ENCODE measurements around the gene NDUFS7. TPM values are rescaled to one million over a fixed set of nuclear protein-coding genes. Genes with fewer than 3 reads are reported as not detected.

Gene NDUFS7
- total and polyA plus RNA-seq, 9 donors = 67.7 to 106 (median 89.2) TPM

- Histone ChIP-seq H3K4me3 (ENCODE audit: low read length) (no peak overlapping the region), H3K9me3 (replicated peaks; ENCODE audit: control insufficient read depth, low read depth, low read length) (no peaks in the 10 kb centered on the region), H3K27me3 (ENCODE audit: control insufficient read depth, insufficient read depth, low read length) (no peaks in the 10 kb centered on the region), H3K36me3 (ENCODE audit: control insufficient read depth, insufficient read depth, low read length) (peaks cover 75% of the 10 kb centered on the region), H3K27ac (ENCODE audit: low read length) (peak overlapping the region; percentile 35), H3K4me1 (ENCODE audit: control insufficient read depth, insufficient read depth, low read length) (peaks cover 13% of the 10 kb centered on the region)
- no peak for DNase-seq
- WGBS (ENCODE audit: insufficient coverage) = 82% methylated on average over 17 of the region's 20 CpGs
Measured at GRCh38 chr19:1373042-1373533, 10.6 kb upstream of the NDUFS7 start.

GRCh38 chr19:1373534-1374249 is 10.0 kb upstream of the NDUFS7 start:
- peak overlapping the region; percentile 35 for H3K27ac ChIP-seq (ENCODE audit: low read length)
- H3K27me3 ChIP-seq (ENCODE audit: control insufficient read depth, insufficient read depth, low read length) = no peaks in the 10 kb centered on the region
- WGBS (ENCODE audit: insufficient coverage) = 73% methylated on average over 15 of the region's 22 CpGs
- no peaks in the 10 kb centered on the region for H3K9me3 ChIP-seq (replicated peaks; ENCODE audit: control insufficient read depth, low read depth, low read length)
- H3K36me3 ChIP-seq (ENCODE audit: control insufficient read depth, insufficient read depth, low read length) = peaks cover 73% of the 10 kb centered on the region
- no peak overlapping the region for H3K4me3 ChIP-seq (ENCODE audit: low read length)
- H3K4me1 ChIP-seq (ENCODE audit: control insufficient read depth, insufficient read depth, low read length) = peaks cover 13% of the 10 kb centered on the region
- peak; percentile 50 for DNase-seq

GRCh38 chr19:1374250-1374577 is 9.5 kb upstream of the NDUFS7 start:
- H3K4me1 ChIP-seq (ENCODE audit: control insufficient read depth, insufficient read depth, low read length) = peaks cover 13% of the 10 kb centered on the region
- H3K36me3 ChIP-seq (ENCODE audit: control insufficient read depth, insufficient read depth, low read length) = peaks cover 68% of the 10 kb centered on the region
- no peaks in the 10 kb centered on the region for H3K27me3 ChIP-seq (ENCODE audit: control insufficient read depth, insufficient read depth, low read length)
- no peak overlapping the region for H3K4me3 ChIP-seq (ENCODE audit: low read length)
- DNase-seq = no peak
- no peak overlapping the region for H3K27ac ChIP-seq (ENCODE audit: low read length)
- no peaks in the 10 kb centered on the region for H3K9me3 ChIP-seq (replicated peaks; ENCODE audit: control insufficient read depth, low read depth, low read length)
- 82% methylated on average over 10 of the region's 12 CpGs for WGBS (ENCODE audit: insufficient coverage)

- no peak overlapping the region for H3K27ac ChIP-seq (ENCODE audit: low read length)
- peaks cover 22% of the 10 kb centered on the region for H3K4me1 ChIP-seq (ENCODE audit: control insufficient read depth, insufficient read depth, low read length)
- H3K27me3 ChIP-seq (ENCODE audit: control insufficient read depth, insufficient read depth, low read length) = no peaks in the 10 kb centered on the region
- no peak overlapping the region for H3K4me3 ChIP-seq (ENCODE audit: low read length)
- no peak for DNase-seq
- WGBS (ENCODE audit: insufficient coverage) = 91% methylated on average over 15 of the region's 17 CpGs
- H3K36me3 ChIP-seq (ENCODE audit: control insufficient read depth, insufficient read depth, low read length) = peaks cover 46% of the 10 kb centered on the region
- H3K9me3 ChIP-seq (replicated peaks; ENCODE audit: control insufficient read depth, low read depth, low read length) = no peaks in the 10 kb centered on the region
Measured at GRCh38 chr19:1376415-1376805, 7.3 kb upstream of the NDUFS7 start.

GRCh38 chr19:1377176-1377964 is 6.3 kb upstream of the NDUFS7 start:
- no peaks in the 10 kb centered on the region for H3K9me3 ChIP-seq (replicated peaks; ENCODE audit: control insufficient read depth, low read depth, low read length)
- 93% methylated on average over 43 of the region's 43 CpGs for WGBS (ENCODE audit: insufficient coverage)
- DNase-seq = no peak
- H3K4me1 ChIP-seq (ENCODE audit: control insufficient read depth, insufficient read depth, low read length) = peaks cover 31% of the 10 kb centered on the region
- H3K36me3 ChIP-seq (ENCODE audit: control insufficient read depth, insufficient read depth, low read length) = peaks cover 40% of the 10 kb centered on the region
- H3K27me3 ChIP-seq (ENCODE audit: control insufficient read depth, insufficient read depth, low read length) = no peaks in the 10 kb centered on the region
- no peak overlapping the region for H3K4me3 ChIP-seq (ENCODE audit: low read length)
- H3K27ac ChIP-seq (ENCODE audit: low read length) = no peak overlapping the region

GRCh38 chr19:1377965-1378785 is 5.5 kb upstream of the NDUFS7 start:
- H3K36me3 ChIP-seq (ENCODE audit: control insufficient read depth, insufficient read depth, low read length) = peaks cover 36% of the 10 kb centered on the region
- peaks cover 28% of the 10 kb centered on the region for H3K4me1 ChIP-seq (ENCODE audit: control insufficient read depth, insufficient read depth, low read length)
- no peaks in the 10 kb centered on the region for H3K9me3 ChIP-seq (replicated peaks; ENCODE audit: control insufficient read depth, low read depth, low read length)
- DNase-seq = no peak
- H3K27ac ChIP-seq (ENCODE audit: low read length) = no peak overlapping the region
- no peak overlapping the region for H3K4me3 ChIP-seq (ENCODE audit: low read length)
- WGBS (ENCODE audit: insufficient coverage) = 77% methylated on average over 29 of the region's 33 CpGs
- no peaks in the 10 kb centered on the region for H3K27me3 ChIP-seq (ENCODE audit: control insufficient read depth, insufficient read depth, low read length)

- H3K27ac ChIP-seq (ENCODE audit: low read length) = no peak overlapping the region
- H3K4me3 ChIP-seq (ENCODE audit: low read length) = no peak overlapping the region
- no peaks in the 10 kb centered on the region for H3K9me3 ChIP-seq (replicated peaks; ENCODE audit: control insufficient read depth, low read depth, low read length)
- peaks cover 21% of the 10 kb centered on the region for H3K4me1 ChIP-seq (ENCODE audit: control insufficient read depth, insufficient read depth, low read length)
- DNase-seq = no peak
- H3K27me3 ChIP-seq (ENCODE audit: control insufficient read depth, insufficient read depth, low read length) = no peaks in the 10 kb centered on the region
- WGBS (ENCODE audit: insufficient coverage) = 75% methylated on average over 21 of the region's 27 CpGs
- H3K36me3 ChIP-seq (ENCODE audit: control insufficient read depth, insufficient read depth, low read length) = peaks cover 25% of the 10 kb centered on the region
Measured at GRCh38 chr19:1379126-1379905, 4.4 kb upstream of the NDUFS7 start.

- Histone ChIP-seq H3K27ac (ENCODE audit: low read length) (no peak overlapping the region), H3K4me1 (ENCODE audit: control insufficient read depth, insufficient read depth, low read length) (peaks cover 27% of the 10 kb centered on the region), H3K9me3 (replicated peaks; ENCODE audit: control insufficient read depth, low read depth, low read length) (no peaks in the 10 kb centered on the region), H3K27me3 (ENCODE audit: control insufficient read depth, insufficient read depth, low read length) (no peaks in the 10 kb centered on the region), H3K36me3 (ENCODE audit: control insufficient read depth, insufficient read depth, low read length) (peaks cover 22% of the 10 kb centered on the region), H3K4me3 (ENCODE audit: low read length) (no peak overlapping the region)
- whole genome bisulfite sequencing (ENCODE audit: insufficient coverage) = 74% methylated on average over 7 of the region's 12 CpGs
- no peak for DNase-seq
Measured at GRCh38 chr19:1379961-1380489, 3.7 kb upstream of the NDUFS7 start.

GRCh38 chr19:1382250-1382649 is 1.5 kb upstream of the NDUFS7 start:
- no peak overlapping the region for H3K4me3 ChIP-seq (ENCODE audit: low read length)
- H3K4me1 ChIP-seq (ENCODE audit: control insufficient read depth, insufficient read depth, low read length) = peaks cover 27% of the 10 kb centered on the region
- H3K27ac ChIP-seq (ENCODE audit: low read length) = no peak overlapping the region
- H3K9me3 ChIP-seq (replicated peaks; ENCODE audit: control insufficient read depth, low read depth, low read length) = no peaks in the 10 kb centered on the region
- H3K36me3 ChIP-seq (ENCODE audit: control insufficient read depth, insufficient read depth, low read length) = peaks cover 23% of the 10 kb centered on the region
- no peak for DNase-seq
- no peaks in the 10 kb centered on the region for H3K27me3 ChIP-seq (ENCODE audit: control insufficient read depth, insufficient read depth, low read length)
- 70% methylated on average over 1 of the region's 3 CpGs for WGBS (ENCODE audit: insufficient coverage)

Measured in muscle of leg (tissue), 11 donors.